GM18951 (cell line): ENCODE measurements around the gene SERP2.
"Not testable (repeated sequence)": the region's sequence is repeated elsewhere in the genome, so short reads cannot be mapped to it uniquely, and the experiment has no call there.

ENCODE experiments used
- POLR2A ChIP-seq: IDR thresholded peaks from 4 replicates; pipeline ENCODE4 v1.6.1; 2011; ENCODE audit warnings: mild to moderate bottlenecking; ENCODE audit not compliant: insufficient read length, insufficient read depth; ENCODE audit errors: extremely low read depth
- in situ Hi-C: fragments of 300-500 bp; cut with MboI; formaldehyde crosslinking; loops from one replicate; pipeline ENCODE4 v1.12.0; 2022; ENCODE audit warnings: low sequenced_read_pairs, mixed read lengths, inconsistent platforms; ENCODE audit not compliant: unreplicated experiment

Gene SERP2

DNA sequence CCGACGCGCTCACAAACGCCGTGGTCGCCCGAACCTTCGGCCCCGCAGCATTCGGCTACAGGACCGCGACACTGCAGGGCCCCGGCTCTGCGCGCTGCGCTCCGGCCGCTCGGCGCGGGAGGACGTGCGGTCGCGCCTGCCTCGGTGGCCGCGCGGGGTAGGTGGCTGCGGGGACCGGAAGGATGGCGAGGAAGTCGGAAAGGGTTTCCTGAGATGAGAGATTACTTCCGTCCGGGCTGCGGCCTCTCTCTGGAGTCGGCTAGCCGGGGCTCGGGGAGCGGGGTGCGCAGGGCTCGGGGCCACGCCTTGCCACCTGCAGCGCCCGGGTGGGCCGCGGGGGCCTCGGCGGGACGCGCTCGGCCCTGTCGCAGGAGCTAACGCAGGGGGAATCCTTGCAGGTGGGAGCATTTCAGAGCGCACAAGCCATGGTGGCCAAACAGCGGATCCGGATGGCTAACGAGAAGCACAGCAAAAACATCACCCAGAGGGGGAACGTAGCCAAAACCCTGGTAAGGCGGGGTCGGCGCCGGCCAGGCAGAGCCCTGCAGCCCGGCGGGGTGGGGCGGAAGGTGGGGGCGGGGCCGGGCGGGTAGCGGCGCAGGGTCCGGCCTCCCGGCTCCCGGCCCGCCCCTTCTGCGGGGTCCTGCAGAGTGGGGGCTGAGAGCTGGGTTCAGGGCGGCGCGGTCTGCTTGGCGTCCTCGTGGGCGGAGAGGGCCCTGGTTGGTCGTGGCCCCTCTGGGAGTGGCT lies at the start of gene SERP2:
SERP2 (plus strand) TSS at position 224 of the 747 bp plus-strand sequence; CDS start at position 426, 202 bp downstream.
- TF ChIP-seq POLR2A = no peak
- in situ Hi-C loops = no loop called here

DNA sequence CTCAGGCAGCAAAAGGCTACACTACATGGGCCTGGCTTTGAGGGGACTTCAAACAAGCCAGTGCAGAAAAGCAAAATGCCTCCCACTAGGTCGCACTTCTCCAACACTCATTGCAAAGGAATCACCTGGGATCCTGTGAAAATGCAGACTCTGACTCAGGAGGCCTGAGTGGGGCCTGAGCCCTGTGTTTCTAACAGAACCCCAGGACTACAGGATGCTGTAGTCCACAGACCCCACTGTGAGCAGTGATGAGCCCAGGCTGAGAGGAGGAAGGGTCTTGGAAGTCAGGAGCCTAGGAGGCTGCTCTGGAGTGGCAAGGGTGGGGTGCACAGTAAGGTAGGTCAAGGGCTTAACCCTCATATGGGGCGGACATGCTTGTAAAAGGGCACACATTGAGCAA lies 46.7 kb upstream of the SERP2 start:
- in situ Hi-C loops = no loop called here

DNA sequence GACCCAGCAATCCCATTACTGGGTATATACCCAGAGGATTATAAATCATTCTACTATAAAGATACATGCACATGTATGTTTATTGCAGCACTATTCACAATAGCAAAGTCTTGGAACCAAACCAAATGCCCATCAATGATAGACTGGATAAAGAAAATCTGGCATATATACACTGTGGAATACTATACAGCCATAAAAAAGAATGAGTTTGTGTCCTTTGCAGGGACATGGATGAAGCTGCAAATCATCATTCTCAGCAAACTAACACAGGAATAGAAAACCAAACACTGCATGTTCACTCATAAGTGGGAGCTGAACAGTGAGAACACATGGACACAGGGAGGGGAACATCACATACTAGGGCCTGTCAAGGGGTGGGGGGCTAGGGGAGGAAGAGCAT lies 44.6 kb upstream of the SERP2 start:
- in situ Hi-C loops = not testable (repeated sequence)

More for the DNA sequence above, 46.7 kb upstream of the SERP2 start:
- no peak for TF ChIP-seq POLR2A

DNA sequence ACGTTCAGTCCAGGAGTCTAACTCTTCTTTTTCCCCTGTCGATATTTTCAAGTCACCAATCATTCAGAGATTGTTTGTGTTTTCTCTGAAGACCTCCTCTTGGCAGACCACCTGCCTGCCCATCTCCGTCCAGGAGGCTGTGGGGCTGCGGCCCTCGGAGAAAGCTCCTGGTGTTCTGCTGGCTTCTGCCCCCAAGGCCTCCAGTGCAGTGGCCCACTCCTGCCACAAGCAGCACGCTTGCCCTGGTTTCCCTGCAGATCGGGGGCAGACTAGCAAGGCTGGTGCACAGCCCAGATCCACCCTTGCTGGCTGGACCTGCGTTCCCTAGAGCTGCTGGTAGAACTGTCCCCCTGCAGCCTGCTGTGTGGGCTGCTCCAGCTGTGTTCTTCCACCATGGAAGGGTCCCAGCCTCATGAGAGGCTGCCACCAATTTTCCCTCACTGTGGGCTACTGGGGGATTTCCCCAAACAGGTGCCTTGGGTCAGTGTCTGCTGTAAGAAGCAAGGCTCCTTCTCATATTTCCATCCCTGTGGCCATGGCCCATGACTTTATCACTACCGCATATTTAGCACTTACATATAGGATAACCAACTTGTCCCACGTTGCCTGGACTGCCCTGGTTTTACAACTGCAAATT lies 43.6 kb upstream of the SERP2 start:
- in situ Hi-C loops = no loop called here
- no peak for TF ChIP-seq POLR2A

DNA sequence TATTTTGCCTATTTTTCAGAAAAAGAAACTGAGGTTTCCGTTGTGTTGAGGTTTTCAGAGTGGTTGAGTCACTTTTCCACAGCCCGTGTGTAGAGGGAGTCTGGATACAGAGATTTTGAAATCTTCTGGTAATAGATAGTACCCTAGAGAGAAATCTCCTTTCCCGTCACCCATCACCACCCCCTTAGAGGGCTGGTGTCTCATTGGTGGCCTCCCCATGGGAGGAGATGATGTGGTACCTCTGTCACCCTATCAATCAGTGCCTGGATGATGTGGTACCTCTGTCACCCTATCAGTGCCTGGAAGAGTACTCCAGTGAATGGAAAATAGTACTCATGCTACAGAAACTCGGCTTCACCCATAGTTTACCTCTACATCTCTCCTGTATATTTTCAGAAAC lies 42.2 kb upstream of the SERP2 start:
- in situ Hi-C loops = no loop called here

DNA sequence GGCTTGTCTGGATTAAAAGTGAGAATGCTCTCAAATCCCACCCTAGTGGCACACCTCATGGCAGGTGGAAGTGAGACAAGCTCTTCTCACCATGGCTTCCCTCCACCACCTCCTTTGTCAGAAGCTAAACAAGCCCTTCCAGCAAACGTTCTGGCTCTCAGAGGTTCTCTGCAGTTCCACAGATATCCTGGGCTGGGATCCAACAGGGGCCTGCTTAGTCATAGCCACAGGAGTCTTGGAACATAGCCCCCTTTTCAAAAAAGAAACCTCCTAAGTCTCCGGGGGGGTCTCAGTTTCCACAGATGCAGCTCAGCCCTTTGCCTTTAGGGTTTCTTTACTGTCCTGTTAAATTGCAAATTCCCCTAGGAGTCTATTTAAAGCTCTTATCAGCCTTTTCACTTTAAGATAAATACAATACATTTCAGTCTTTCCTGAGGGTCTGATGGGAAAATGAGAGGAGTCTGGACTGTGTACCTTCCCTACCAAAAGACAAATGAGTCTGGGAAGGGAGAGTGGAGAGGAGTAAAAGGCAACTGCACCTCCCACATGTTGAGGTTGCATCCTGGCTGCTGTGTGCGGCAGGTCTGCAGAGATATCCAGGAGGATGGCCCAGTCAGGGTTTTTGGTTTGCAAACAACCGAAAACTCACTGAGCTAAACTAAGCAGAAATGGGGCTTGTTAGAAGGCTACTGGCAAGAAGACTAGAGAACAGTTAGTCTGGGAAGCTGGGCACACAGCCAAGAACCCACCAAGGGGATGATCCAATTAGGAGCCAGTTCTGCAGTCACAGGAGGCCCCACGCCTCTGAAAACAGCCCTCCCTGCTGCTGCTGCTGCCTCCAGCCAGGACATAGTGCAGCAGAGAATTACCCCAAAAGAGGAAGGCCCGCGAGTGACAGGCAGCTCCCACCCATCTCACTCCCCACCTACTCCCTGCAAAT lies 41.4 kb upstream of the SERP2 start:
- in situ Hi-C loops = no loop called here

More for the DNA sequence above, 42.2 kb upstream of the SERP2 start:
- no peak for TF ChIP-seq POLR2A

DNA sequence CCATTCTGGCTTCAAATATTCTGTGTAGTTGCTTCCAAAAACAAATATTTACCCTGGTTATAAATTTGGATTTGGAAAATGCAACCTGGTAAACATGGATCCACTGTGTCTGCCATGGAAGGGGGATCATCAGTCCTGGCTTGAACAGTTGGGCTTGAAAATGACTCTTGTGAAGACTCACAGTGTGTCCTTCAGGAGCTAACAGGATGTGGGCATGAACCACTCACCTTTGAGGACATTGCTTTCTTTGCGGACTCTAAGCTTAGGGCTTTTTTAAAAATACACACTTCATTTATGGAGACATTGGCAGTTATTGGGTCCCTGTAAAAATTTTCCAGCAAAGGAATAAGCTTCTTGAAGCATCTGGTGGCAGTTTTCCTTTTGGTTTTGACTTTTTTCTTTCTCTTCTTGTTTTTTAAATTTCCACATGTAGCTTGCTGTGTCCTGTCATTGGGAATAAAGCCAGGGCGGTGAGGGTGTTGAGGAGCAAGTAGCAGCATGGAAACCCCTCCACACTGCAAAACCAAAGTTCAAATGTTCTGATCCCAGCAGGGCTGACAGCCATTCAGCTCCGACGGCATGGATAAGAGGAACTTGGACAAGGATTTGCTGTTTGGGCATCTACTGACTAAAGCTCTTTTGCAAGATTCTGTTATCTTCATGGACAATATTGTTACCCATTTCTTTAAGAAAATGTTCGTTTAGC lies 39.5 kb upstream of the SERP2 start:
- in situ Hi-C loops = no loop called here

More for the DNA sequence above, 41.4 kb upstream of the SERP2 start:
- TF ChIP-seq POLR2A = no peak

DNA sequence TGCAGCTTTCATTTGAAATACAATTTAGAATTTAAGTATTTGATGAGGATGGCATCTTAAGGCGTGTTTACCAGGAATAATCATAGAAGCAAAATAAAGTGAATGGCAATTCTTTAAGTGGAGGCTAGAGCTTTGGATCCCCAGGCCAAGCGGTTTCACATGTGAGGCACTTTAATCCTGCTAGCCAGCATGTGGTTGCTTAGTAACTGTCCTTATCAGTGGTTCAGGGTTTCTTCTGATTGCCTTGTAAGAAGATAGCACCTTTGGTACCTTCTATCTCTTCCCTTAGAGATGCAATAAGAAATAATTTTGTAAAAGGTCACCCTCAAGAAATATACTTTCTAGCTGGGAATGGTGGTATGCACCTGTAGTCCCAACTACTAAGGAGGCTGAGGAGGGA lies 38.9 kb upstream of the SERP2 start:
- no peak for TF ChIP-seq POLR2A
- in situ Hi-C loops = no loop called here

More for the DNA sequence above, 39.5 kb upstream of the SERP2 start:
- TF ChIP-seq POLR2A = no peak

DNA sequence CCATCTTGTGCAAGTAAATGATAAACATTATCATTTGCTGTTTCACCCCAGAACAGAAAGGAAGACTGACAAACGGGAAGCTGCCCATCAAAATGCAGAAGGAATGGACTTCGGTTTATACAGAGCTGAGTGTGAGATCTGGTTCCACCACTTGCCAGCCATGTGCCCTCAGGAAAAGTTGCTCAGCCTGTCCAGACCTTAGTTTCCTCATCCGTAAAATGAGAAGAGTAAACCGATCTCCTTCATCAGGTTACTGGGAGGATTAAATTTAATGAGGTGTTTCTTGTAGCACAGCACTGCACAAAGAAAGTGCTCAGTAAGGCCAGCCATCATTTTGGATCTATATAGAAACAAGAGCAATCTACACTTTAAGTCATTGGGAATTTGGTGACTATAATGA lies 36.7 kb upstream of the SERP2 start:
- TF ChIP-seq POLR2A = no peak
- in situ Hi-C loops = no loop called here

DNA sequence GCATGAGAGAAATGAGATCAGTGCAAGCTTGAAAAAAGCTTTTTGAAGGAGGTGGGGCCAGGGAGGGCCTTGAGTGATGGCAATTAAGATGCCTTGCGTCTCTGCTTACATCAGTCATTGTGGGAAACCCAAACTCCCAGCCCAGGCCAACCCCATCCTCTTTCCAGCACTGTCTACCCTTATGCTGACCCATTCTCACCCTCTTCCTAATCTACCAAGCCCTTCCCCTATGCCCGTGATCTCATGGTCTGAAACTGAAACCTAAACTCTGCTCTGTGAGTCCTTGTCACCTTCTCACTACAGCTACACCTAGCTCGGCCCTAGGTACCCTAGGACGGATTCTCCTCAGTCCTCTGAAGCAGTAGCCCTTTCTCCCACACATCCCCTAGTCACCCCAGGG lies 36.0 kb upstream of the SERP2 start:
- in situ Hi-C loops = no loop called here
- no peak for TF ChIP-seq POLR2A

DNA sequence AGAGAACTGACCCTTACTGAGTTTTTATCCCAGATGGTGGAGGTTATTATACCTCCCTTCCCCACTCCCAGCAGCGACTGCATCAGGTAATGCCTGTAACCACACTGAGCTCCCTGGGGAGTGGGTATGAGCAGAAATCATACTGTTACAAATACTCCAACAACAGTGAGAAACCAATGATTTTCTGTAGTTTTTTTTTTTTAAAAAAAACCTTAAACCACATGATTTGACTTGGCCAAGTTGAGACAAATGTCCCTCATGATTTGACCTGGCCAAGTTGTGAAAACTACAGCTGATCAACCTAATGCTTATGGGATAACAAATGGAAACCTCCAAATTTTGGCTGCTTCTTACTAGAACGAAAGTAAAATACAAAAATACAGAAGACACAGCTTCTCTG lies 33.1 kb upstream of the SERP2 start:
- no peak for TF ChIP-seq POLR2A
- in situ Hi-C loops = no loop called here

DNA sequence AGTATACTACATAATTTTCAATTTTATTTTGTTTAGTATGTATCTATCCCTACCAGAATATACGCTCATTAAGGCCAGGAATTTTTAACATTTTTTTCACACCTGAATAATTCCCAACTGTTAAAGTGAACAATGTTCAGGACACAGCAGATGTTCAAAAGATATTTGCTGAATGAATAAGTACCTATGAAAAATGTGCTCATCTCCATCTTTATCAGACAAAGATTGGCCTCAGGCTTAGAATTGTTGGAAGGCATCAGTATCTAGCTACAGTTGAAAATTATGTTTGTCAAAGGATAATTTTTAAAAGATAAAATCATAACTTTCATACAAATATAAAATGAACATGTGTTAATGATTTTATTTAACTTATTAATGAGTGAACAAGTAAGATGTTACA lies 30.9 kb upstream of the SERP2 start:
- TF ChIP-seq POLR2A = no peak
- in situ Hi-C loops = no loop called here

DNA sequence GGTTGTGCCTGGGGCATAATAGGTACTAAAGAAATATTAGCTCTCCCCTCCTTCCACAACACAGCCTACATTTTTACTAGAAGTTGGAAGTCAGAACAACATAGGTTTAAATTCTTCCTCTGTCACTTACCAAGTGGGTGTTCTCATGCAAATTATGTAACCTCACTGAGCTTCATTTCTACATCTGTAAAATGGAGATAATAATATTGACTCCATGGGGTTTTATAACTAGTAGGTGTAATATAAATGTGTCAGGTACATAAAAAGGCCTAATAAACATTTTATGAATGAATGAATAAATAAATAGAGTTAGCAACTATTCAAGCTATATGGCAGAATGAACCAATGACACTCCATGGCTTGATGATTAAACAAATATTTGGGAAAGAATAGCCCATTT lies 27.1 kb upstream of the SERP2 start:
- in situ Hi-C loops = no loop called here
- no peak for TF ChIP-seq POLR2A
